A549 (cell line): Measurements from ENCODE around the gene SLC35E4. TPM values are rescaled to one million over a fixed set of nuclear protein-coding genes. Genes with fewer than 3 reads are reported as not detected.

Experiments
- ATAC-seq, 2 experiments: fragments of 200-7000 bp in 1 of 2; fragments of >200 bp in 1 of 2; cut with Nextera tagmentation in 1 of 2; cut with Tn5 transposase in 1 of 2; 3 replicates each; pipeline versions ENCODE4 v1.8.0 to v1.9.1; 2018 to 2020; ENCODE audit warnings: mild to moderate bottlenecking in 1 of 2, moderate library complexity in 1 of 2
- CTCF ChIA-PET: fragments of 300-600 bp; sonication (Branson Sonifier 250); formaldehyde crosslinking; extraction: SDS; loops from one replicate; lab custom pipeline; 2021; ENCODE audit warnings: antibody characterized with exemption, inconsistent platforms; lab: Yijun Ruan, JAX
- POLR2A ChIA-PET: fragments of 350-600 bp; formaldehyde crosslinking; extraction: SDS; loops from one replicate; lab custom pipeline; 2021; ENCODE audit warnings: antibody characterized with exemption, inconsistent platforms; lab: Yijun Ruan, JAX
- DNase-seq, 2 experiments: peaks; one replicate each; pipeline versions ENCODE4 v3.0.0 to v3.0.0-alpha.2; 2011 to 2016; ENCODE audit warnings: low read depth in 1 of 2, low spot score in 1 of 2
- FAIRE-seq: peaks from 2 replicates; lab custom pipeline; 2011; peaks lifted over from hg19 to GRCh38; lab: Jason Lieb, UNC
- H3K27ac ChIP-seq, 2 experiments: fragments of >200 bp; sonication (Bioruptor Twin); formaldehyde crosslinking; 3 replicates each; pipeline ENCODE4 v1.5.1; 2016 to 2017
- H3K4me1 ChIP-seq: fragments of >200 bp; sonication (Bioruptor Twin); formaldehyde crosslinking; 3 replicates; pipeline ENCODE4 v1.6.1; 2016
- H3K4me2 ChIP-seq: fragments of >200 bp; sonication (Bioruptor Twin); formaldehyde crosslinking; 3 replicates; pipeline ENCODE4 v1.6.1; 2016
- H3K4me3 ChIP-seq: fragments of >200 bp; sonication (Bioruptor Twin); formaldehyde crosslinking; 3 replicates; pipeline ENCODE4 v1.5.1; 2016
- H3K9me3 ChIP-seq: fragments of >200 bp; sonication (Bioruptor Twin); formaldehyde crosslinking; 3 replicates; pipeline ENCODE4 v1.6.1; 2016
- BHLHE40 ChIP-seq: IDR thresholded peaks from 2 replicates; pipeline ENCODE4 v1.6.1; 2012; ENCODE audit warnings: low read depth, low read length, inconsistent platforms
- CBX2 ChIP-seq: fragments of 200-600 bp; sonication (generic); IDR thresholded peaks from 2 replicates; pipeline ENCODE4 v1.6.1; 2016; ENCODE audit warnings: low read depth, mild to moderate bottlenecking, borderline replicate concordance
- CBX8 ChIP-seq: fragments of 200-600 bp; sonication (generic); IDR thresholded peaks from 2 replicates; pipeline ENCODE4 v1.6.1; 2016
- CEBPB ChIP-seq, 2 experiments: fragments of >200 bp in 1 of 2; sonication (Bioruptor Twin) in 1 of 2; formaldehyde crosslinking in 1 of 2; IDR thresholded peaks; 2 replicates each; pipeline ENCODE4 v1.6.1; 2012 to 2016
- CHD4 ChIP-seq: fragments of 200-600 bp; sonication (generic); IDR thresholded peaks from 2 replicates; pipeline ENCODE4 v1.6.1; 2016; ENCODE audit warnings: antibody characterized with exemption, mild to moderate bottlenecking, borderline replicate concordance
- EHF ChIP-seq: fragments of 250-450 bp; sonication (Bioruptor Pico); IDR thresholded peaks from 2 replicates; pipeline ENCODE4 v1.5.0; 2020; ENCODE audit warnings: mild to moderate bottlenecking
- EHMT2 ChIP-seq: fragments of 200-600 bp; sonication (generic); IDR thresholded peaks from 2 replicates; pipeline ENCODE4 v1.6.1; 2016; ENCODE audit warnings: antibody characterized with exemption, low read depth, mild to moderate bottlenecking, moderate library complexity
- EP300 ChIP-seq, 2 experiments: fragments of >200 bp; sonication (Bioruptor Twin); formaldehyde crosslinking; IDR thresholded peaks; 2 replicates in 1 of 2; 3 replicates in 1 of 2; pipeline ENCODE4 v1.6.1; 2016 to 2017
- FOSL2 ChIP-seq, 2 experiments: fragments of 450-650 bp in 1 of 2; fragments of >200 bp in 1 of 2; sonication (Bioruptor Twin) in 1 of 2; formaldehyde crosslinking; IDR thresholded peaks; 2 replicates each; pipeline versions ENCODE4 v1.5.0 to v1.6.1; 2016 to 2020; ENCODE audit warnings: mild to moderate bottlenecking in 1 of 2, moderate library complexity in 1 of 2
- HEYL ChIP-seq: fragments of 250-450 bp; sonication (Bioruptor Pico); IDR thresholded peaks from 2 replicates; pipeline ENCODE4 v1.8.0; 2021; ENCODE audit warnings: mild to moderate bottlenecking, moderate library complexity
- JUNB ChIP-seq: fragments of >200 bp; sonication (Bioruptor Twin); formaldehyde crosslinking; IDR thresholded peaks from 2 replicates; pipeline ENCODE4 v1.6.1; 2016
- KDM1A ChIP-seq: fragments of 200-600 bp; sonication (generic); IDR thresholded peaks from 2 replicates; pipeline ENCODE4 v1.6.1; 2016; ENCODE audit warnings: low read depth, mild to moderate bottlenecking
- KDM5A ChIP-seq: fragments of 200-600 bp; sonication (generic); IDR thresholded peaks from 2 replicates; pipeline ENCODE4 v1.6.1; 2016; ENCODE audit warnings: antibody characterized with exemption, mild to moderate bottlenecking
- NFE2L2 ChIP-seq: fragments of 150-350 bp; conservative IDR thresholded peaks from 2 replicates; pipeline ENCODE4 v1.6.1; 2014; ENCODE audit warnings: low read length
- NPAS2 ChIP-seq: fragments of 250-450 bp; sonication (Bioruptor Pico); IDR thresholded peaks from 2 replicates; pipeline ENCODE4 v1.8.0; 2022; ENCODE audit warnings: mild to moderate bottlenecking, moderate library complexity, borderline replicate concordance
- POLR2AphosphoS2 ChIP-seq: conservative IDR thresholded peaks from 2 replicates; pipeline ENCODE4 v1.6.1; 2012; ENCODE audit warnings: low read length, improper control_type of control experiment, inconsistent platforms
- RAD21 ChIP-seq, 2 experiments: fragments of >200 bp in 1 of 2; sonication (Bioruptor Twin) in 1 of 2; formaldehyde crosslinking in 1 of 2; IDR thresholded peaks in 1 of 2; conservative IDR thresholded peaks in 1 of 2; 2 replicates in 1 of 2; 3 replicates in 1 of 2; pipeline ENCODE4 v1.6.1; 2012 to 2018; ENCODE audit warnings: inconsistent platforms in 1 of 2
- RFX5 ChIP-seq: fragments of 450-650 bp; IDR thresholded peaks from 2 replicates; pipeline ENCODE4 v1.7.1; 2014; ENCODE audit warnings: antibody characterized with exemption, mild to moderate bottlenecking, moderate library complexity
- RNF2 ChIP-seq: fragments of 200-600 bp; sonication (generic); IDR thresholded peaks from 2 replicates; pipeline ENCODE4 v1.6.1; 2016; ENCODE audit warnings: low read depth, mild to moderate bottlenecking, antibody characterized with exemption, moderate library complexity, borderline replicate concordance
- TFCP2L1 ChIP-seq: fragments of 250-450 bp; sonication (Bioruptor Pico); IDR thresholded peaks from 2 replicates; pipeline ENCODE4 v1.5.0; 2021; ENCODE audit warnings: mild to moderate bottlenecking
- TP53 ChIP-seq: fragments of 250-450 bp; sonication (Bioruptor Pico); IDR thresholded peaks from 2 replicates; pipeline ENCODE4 v1.5.0; 2021; ENCODE audit warnings: mild to moderate bottlenecking, moderate library complexity
- ZC3H11A ChIP-seq: fragments of 450-650 bp; IDR thresholded peaks from 2 replicates; pipeline ENCODE4 v1.6.1; 2014; ENCODE audit warnings: antibody characterized with exemption, mild to moderate bottlenecking
- whole genome bisulfite sequencing: methylation state at CpG from one replicate; pipeline ENCODE4 v1.1.6; 2017; ENCODE audit errors: missing lambda C conversion rate; 5-methylcytosine and 5-hydroxymethylcytosine counted together
- polyA plus RNA-seq, 4 experiments: library from polyadenylated mRNA; depleted of rRNA in 3 of 4; stranded (reverse); fragments of >200 nt; fragmentation: RNase III in 1 of 4; extraction: RNeasy Plus Mini Kit Qiagen cat#74134 plus additional on column Dnase treatment in 1 of 4; gene quantifications; 2 replicates in 3 of 4; 3 replicates in 1 of 4; pipeline ENCODE4 v1.2.3, GENCODE V29; 2011 to 2017
- TF ChIP-seq, protein P1 (sequence below): fragments of >200 bp; sonication (Bioruptor Twin); formaldehyde crosslinking; IDR thresholded peaks from 3 replicates; pipeline ENCODE4 v1.5.1; 2016
- TF ChIP-seq, protein P2 (sequence below): fragments of 250-450 bp; sonication (Bioruptor Pico); IDR thresholded peaks from 2 replicates; pipeline ENCODE4 v1.5.0; 2021; ENCODE audit warnings: mild to moderate bottlenecking, moderate library complexity, borderline replicate concordance
- TF ChIP-seq, protein P3 (sequence below): fragments of >200 bp; sonication (Bioruptor Twin); formaldehyde crosslinking; IDR thresholded peaks from 3 replicates; pipeline ENCODE4 v1.6.1; 2016
- TF ChIP-seq, protein P4 (sequence below): fragments of 450-650 bp; IDR thresholded peaks from 2 replicates; pipeline ENCODE4 v1.6.1; 2014; ENCODE audit warnings: antibody characterized with exemption
- TF ChIP-seq, protein P5 (sequence below): fragments of 250-450 bp; sonication (Bioruptor Pico); IDR thresholded peaks from 2 replicates; pipeline ENCODE4 v1.5.0; 2020; ENCODE audit warnings: low read depth, mild to moderate bottlenecking, moderate library complexity
- TF ChIP-seq, protein P6 (sequence below): fragments of 200-600 bp; sonication (generic); IDR thresholded peaks from 2 replicates; pipeline ENCODE4 v1.6.1; 2016; ENCODE audit warnings: antibody characterized with exemption, mild to moderate bottlenecking, moderate library complexity

The SLC35E4 gene
- polyA plus RNA-seq, 2 of the 4 experiments (the other 2 are of a cell fraction), result 2.0 to 3.3 TPM

DNA sequence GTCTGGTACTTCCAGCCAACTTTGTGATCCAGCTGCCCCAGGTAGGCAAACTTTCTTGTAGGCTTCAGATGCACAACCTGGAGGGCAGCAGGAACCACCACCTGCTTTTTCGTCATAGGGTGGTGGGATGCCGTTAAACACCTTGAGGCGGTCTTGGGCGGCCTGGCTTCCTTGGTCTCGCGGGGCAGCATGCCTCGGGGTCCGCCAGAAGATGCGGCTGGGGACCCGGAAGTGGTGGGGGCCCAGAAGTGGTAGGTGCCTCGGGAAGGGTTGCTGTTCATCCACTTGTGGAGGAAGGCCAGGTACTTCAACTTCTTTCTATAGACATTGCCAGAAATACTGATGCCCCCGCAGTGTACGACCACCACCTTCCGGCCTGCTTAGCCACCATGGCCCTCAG lies 18.8 kb downstream of the SLC35E4 start:
- Histone ChIP-seq H3K9me3 (no peaks in the 10 kb centered on the region), H3K4me3 (no peak overlapping the region), H3K4me2 (no peak overlapping the region)
- no peak for DNase-seq
- POLR2A ChIA-PET, result no interaction called here
- CTCF ChIA-PET, result no interaction called here
- no peak for ATAC-seq
- TF ChIP-seq HEYL (CRISPR knock-in tag) (no peak), POLR2AphosphoS2 (no peak), FOSL2 (IDR thresholded peaks at IDR 0.05) (no peak), FOSL2 (CRISPR knock-in tag; IDR thresholded peaks at IDR 0.05) (no peak), TP53 (CRISPR knock-in tag) (no peak), RNF2 (no peak), CHD4 (no peak), TFCP2L1 (no peak), JUNB (no peak), NPAS2 (CRISPR knock-in tag) (no peak), RFX5 (no peak), CEBPB (IDR thresholded peaks at IDR 0.05) (no peak), NFE2L2 (no peak), ZC3H11A (no peak), CBX2 (no peak), KDM5A (no peak), BHLHE40 (no peak), EP300 (IDR thresholded peaks at IDR 0.05) (no peak)
- TF ChIP-seq, protein P1, sequence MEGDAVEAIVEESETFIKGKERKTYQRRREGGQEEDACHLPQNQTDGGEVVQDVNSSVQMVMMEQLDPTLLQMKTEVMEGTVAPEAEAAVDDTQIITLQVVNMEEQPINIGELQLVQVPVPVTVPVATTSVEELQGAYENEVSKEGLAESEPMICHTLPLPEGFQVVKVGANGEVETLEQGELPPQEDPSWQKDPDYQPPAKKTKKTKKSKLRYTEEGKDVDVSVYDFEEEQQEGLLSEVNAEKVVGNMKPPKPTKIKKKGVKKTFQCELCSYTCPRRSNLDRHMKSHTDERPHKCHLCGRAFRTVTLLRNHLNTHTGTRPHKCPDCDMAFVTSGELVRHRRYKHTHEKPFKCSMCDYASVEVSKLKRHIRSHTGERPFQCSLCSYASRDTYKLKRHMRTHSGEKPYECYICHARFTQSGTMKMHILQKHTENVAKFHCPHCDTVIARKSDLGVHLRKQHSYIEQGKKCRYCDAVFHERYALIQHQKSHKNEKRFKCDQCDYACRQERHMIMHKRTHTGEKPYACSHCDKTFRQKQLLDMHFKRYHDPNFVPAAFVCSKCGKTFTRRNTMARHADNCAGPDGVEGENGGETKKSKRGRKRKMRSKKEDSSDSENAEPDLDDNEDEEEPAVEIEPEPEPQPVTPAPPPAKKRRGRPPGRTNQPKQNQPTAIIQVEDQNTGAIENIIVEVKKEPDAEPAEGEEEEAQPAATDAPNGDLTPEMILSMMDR, result no peak
- TF ChIP-seq, protein P2, sequence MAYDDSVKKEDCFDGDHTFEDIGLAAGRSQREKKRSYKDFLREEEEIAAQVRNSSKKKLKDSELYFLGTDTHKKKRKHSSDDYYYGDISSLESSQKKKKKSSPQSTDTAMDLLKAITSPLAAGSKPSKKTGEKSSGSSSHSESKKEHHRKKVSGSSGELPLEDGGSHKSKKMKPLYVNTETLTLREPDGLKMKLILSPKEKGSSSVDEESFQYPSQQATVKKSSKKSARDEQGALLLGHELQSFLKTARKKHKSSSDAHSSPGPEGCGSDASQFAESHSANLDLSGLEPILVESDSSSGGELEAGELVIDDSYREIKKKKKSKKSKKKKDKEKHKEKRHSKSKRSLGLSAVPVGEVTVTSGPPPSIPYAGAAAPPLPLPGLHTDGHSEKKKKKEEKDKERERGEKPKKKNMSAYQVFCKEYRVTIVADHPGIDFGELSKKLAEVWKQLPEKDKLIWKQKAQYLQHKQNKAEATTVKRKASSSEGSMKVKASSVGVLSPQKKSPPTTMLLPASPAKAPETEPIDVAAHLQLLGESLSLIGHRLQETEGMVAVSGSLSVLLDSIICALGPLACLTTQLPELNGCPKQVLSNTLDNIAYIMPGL (CRISPR knock-in tag), result no peak
- TF ChIP-seq, protein P3, sequence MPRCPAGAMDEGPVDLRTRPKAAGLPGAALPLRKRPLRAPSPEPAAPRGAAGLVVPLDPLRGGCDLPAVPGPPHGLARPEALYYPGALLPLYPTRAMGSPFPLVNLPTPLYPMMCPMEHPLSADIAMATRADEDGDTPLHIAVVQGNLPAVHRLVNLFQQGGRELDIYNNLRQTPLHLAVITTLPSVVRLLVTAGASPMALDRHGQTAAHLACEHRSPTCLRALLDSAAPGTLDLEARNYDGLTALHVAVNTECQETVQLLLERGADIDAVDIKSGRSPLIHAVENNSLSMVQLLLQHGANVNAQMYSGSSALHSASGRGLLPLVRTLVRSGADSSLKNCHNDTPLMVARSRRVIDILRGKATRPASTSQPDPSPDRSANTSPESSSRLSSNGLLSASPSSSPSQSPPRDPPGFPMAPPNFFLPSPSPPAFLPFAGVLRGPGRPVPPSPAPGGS, result no peak
- TF ChIP-seq, all 56 proteins: peak for 0
- 96% methylated on average over 14 of the region's 14 CpGs for WGBS
- no peak overlapping the region for H3K27ac ChIP-seq
- no peak for FAIRE-seq
- H3K4me1 ChIP-seq, result no peaks in the 10 kb centered on the region

DNA sequence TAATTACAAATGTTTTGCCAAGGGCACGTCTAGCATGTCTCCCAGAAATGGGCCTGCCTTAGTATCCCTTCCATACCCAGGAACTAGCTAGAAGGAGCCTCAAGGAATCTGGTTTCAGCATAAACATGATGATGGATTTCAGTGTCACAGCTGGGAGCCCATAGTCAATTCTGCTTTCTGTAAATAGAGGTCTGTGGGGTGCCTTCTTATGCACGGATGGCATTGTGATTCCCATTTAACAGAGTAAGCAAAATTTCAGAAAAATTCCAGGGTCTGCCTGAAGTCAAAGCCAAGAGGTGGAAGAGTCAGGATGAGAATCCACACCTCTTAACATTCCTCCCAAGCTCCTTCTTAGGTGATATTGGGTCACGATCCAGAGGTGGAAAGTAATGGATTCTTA lies 20.0 kb downstream of the SLC35E4 start:
- CTCF ChIA-PET, result interaction anchor here (0.6 to 0.9 kb wide), 4 partner anchors 10 to 100 kb away, joined by 3 read pairs; no protein-coding TSS in a partner anchor
- no peak for ATAC-seq
- 74% methylated on average over 3 of the region's 3 CpGs for WGBS
- TF ChIP-seq EHF (CRISPR knock-in tag), result no peak
- TF ChIP-seq CBX2, result no peak
- TF ChIP-seq NPAS2 (CRISPR knock-in tag), result no peak
- TF ChIP-seq, protein P4, sequence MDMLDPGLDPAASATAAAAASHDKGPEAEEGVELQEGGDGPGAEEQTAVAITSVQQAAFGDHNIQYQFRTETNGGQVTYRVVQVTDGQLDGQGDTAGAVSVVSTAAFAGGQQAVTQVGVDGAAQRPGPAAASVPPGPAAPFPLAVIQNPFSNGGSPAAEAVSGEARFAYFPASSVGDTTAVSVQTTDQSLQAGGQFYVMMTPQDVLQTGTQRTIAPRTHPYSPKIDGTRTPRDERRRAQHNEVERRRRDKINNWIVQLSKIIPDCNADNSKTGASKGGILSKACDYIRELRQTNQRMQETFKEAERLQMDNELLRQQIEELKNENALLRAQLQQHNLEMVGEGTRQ, result no peak
- TF ChIP-seq, protein P5, sequence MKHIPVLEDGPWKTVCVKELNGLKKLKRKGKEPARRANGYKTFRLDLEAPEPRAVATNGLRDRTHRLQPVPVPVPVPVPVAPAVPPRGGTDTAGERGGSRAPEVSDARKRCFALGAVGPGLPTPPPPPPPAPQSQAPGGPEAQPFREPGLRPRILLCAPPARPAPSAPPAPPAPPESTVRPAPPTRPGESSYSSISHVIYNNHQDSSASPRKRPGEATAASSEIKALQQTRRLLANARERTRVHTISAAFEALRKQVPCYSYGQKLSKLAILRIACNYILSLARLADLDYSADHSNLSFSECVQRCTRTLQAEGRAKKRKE (CRISPR knock-in tag), result no peak
- TF ChIP-seq RAD21 (conservative IDR thresholded peaks at IDR 0.05 in 1 of 2, IDR thresholded peaks at IDR 0.05 in 1 of 2), result no peak
- no peak for TF ChIP-seq KDM1A
- TF ChIP-seq, protein P6, sequence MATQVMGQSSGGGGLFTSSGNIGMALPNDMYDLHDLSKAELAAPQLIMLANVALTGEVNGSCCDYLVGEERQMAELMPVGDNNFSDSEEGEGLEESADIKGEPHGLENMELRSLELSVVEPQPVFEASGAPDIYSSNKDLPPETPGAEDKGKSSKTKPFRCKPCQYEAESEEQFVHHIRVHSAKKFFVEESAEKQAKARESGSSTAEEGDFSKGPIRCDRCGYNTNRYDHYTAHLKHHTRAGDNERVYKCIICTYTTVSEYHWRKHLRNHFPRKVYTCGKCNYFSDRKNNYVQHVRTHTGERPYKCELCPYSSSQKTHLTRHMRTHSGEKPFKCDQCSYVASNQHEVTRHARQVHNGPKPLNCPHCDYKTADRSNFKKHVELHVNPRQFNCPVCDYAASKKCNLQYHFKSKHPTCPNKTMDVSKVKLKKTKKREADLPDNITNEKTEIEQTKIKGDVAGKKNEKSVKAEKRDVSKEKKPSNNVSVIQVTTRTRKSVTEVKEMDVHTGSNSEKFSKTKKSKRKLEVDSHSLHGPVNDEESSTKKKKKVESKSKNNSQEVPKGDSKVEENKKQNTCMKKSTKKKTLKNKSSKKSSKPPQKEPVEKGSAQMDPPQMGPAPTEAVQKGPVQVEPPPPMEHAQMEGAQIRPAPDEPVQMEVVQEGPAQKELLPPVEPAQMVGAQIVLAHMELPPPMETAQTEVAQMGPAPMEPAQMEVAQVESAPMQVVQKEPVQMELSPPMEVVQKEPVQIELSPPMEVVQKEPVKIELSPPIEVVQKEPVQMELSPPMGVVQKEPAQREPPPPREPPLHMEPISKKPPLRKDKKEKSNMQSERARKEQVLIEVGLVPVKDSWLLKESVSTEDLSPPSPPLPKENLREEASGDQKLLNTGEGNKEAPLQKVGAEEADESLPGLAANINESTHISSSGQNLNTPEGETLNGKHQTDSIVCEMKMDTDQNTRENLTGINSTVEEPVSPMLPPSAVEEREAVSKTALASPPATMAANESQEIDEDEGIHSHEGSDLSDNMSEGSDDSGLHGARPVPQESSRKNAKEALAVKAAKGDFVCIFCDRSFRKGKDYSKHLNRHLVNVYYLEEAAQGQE, result no peak
- TF ChIP-seq EHMT2, result no peak
- TF ChIP-seq CBX8, result no peak

More for the DNA sequence above, 20.0 kb downstream of the SLC35E4 start:
- no peak for DNase-seq
- FAIRE-seq, result no peak
- H3K4me1 ChIP-seq, result no peaks in the 10 kb centered on the region
- H3K4me2 ChIP-seq, result no peak overlapping the region
- no peaks in the 10 kb centered on the region for H3K9me3 ChIP-seq
- no peak overlapping the region for H3K27ac ChIP-seq
- H3K4me3 ChIP-seq, result no peak overlapping the region
- POLR2A ChIA-PET, result no interaction called here
